GM19438 (cell line): Measurements from ENCODE around the gene TECPR1.

ENCODE experiments used
- ATAC-seq: cut with Tn5 transposase; IDR thresholded peaks from one replicate; pipeline ENCODE4 v1.9.1; 2021; ENCODE audit warnings: low read depth; ENCODE audit not compliant: unreplicated experiment

The TECPR1 gene

DNA sequence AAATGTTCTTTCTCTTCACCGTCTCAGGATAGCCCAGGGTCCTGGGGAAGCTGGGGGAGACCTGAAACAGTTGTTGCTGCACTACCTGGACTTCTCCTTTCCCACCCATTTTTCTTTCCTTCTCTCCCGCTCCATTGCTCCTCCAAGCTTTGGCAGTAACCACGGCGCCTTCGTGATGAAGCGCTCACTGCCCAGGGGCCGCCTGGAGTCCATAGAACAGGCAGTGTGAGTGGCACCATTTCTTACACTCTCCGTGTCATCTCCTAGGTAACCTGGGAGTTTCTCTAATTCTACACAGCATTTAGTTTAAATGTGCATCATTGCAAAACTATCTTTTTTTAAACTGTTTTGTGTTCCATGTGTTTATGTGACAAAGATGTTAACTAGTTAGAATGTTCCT lies 81.1 kb downstream of the TECPR1 start:
- ATAC-seq = no peak

DNA sequence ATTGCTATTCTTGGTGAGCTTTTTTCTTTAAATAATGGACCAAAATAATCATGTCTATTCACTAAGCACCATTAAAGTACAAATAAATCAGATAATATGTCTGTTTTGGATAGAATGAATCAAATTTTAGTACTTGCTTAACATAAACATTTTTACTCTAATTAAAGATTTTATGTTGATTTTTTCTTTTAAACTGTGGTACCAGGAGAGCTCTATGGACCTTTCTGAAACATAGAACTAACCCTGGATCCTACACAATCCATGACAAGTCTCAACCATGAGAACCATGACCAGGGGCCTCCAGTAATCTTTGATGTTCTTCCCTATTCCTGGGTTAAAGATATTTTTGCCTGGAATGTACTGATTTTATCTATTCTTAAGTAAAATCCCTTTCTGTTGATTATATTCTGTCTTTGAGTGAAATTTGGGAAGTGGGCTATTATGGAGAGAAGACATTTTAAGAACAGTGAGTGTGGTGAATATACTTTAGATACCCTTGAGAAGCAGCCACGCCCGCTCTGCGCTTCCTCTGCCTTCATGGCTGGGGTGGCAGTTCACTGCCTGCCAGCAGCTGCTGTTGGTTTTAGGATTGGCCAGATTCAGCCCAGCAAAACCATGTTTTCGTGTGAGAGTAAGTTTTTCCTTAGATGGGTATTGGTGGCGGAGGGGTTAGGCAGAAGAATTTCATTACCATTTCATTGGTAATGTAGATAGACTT lies 83.0 kb downstream of the TECPR1 start:
- no peak for ATAC-seq

DNA sequence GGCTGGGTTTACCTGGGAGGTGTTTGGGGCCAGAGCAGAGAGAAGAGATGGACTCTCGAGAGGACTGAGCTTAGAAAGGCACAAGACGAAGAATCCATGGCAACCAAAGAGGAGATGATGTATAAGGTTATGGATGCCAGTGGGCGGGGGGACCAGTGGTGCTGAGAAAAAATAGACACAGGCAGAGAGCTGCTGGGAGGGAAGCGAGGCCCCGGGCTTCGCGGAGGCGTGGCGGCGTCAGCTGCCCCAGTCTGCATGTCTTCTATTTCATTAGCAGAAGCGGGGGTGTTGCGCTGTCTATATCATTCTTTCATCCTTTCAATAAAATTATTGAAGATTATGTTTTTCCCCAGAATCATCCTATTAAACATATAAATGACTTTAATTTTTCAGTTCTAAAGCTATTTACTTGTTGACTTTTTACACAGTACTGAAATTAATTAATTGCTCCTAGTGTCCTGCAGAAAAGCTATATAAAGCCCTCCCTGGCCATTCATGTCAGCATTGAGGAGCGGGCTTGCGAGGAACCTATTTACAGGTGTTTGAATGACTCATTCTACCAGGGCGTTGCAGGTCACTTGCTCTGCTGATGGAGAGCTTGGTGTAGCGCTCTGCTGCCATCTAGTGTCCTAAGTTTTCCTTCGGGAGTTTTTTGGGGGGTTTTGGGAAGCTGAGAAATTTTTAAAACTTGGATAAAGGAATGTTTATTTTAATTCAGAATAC lies 83.7 kb downstream of the TECPR1 start:
- ATAC-seq = no peak

DNA sequence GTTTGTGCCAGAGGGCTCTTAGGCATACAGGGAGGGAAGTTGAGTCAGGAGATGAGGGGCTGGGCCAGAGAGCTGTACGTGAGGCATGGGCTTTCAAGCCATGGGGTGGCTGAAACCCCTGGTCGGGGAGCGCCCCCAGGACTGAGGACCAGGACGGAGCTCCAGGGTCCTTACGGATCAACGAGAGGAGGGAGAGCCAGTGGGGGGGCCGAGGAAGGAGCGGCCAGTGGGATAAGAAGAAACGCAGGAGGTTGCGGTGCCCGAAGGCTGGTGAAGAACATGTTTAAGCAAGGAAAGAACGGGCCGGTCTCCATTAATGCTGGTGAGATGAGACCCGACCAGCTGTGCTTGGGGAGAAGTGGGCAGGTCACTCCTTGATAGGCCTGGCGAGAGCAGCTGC lies 84.4 kb downstream of the TECPR1 start:
- no peak for ATAC-seq

DNA sequence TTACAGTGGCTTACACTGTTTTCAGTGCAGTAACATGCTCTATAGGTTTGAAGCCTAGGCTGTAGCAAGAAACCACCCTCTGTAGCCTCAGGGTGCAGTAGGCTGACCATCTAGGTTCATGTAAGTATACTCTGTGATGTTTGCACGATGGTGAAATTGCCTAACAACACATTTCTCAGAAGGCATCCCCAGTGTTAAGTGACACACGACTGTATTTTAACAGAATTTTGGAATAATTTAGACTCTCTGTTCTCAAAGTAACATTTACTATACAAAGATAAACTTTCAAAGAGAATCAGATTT lies 85.4 kb downstream of the TECPR1 start:
- ATAC-seq = no peak

DNA sequence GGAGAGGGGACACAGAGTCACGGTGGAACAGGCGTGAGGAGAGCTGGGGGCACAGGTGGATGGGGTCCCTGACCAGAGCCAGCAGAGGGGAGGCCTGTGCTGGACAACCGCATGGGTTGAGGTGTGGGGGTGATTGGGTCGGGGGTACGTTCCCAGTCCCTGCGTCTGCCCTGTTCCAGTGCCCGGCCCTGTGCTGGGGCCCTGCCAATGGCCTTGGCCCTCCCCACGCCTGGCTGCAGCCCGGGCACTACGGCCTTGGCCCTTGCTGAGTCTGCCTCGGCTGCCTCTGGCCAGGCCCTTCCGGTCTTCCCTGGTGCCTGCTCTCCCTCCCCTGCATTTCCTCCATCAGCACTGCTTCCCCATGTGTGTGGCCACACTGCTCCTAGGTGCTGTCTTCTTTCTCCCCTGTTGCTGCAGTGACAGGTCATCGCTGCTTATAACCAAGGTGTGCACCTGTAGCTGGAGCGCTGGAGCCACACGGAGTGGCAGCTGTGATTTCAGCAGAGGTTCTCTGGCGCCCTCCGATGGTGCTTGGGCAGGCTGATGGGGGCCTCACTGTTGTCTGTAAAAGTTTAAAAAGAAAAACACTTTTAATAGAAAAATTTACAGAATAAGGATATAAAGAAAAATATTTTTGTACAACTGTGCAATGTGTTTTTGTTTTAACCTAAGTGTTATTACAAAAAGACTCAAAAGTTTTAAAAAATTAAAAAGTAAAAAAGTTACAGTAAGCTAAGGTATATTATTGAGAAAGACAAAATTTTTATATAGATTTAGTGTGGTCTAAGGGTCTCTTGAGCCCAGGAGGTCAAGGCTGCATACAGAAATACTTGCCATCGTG lies 86.0 kb downstream of the TECPR1 start:
- no peak for ATAC-seq
